WTC11 (cell line): ENCODE data around the gene SEBOX. TPM values are rescaled to one million over a fixed set of nuclear protein-coding genes. Genes with fewer than 3 reads are reported as not detected.

Experiments
- ARID4B ChIP-seq: sonication (generic); formaldehyde crosslinking; IDR thresholded peaks from 2 replicates; pipeline ENCODE4 v1.8.0; 2023; ENCODE audit warnings: missing genetic modification reagents, mild to moderate bottlenecking, borderline replicate concordance
- CREB1 ChIP-seq: sonication (generic); formaldehyde crosslinking; IDR thresholded peaks from 2 replicates; pipeline ENCODE4 v1.8.0; 2023; ENCODE audit warnings: mild to moderate bottlenecking, missing genetic modification reagents
- ELF4 ChIP-seq: sonication (generic); formaldehyde crosslinking; IDR thresholded peaks from 2 replicates; pipeline ENCODE4 v1.8.1; 2022; ENCODE audit warnings: low read depth, mild to moderate bottlenecking, moderate library complexity, missing genetic modification reagents
- ESRRA ChIP-seq: sonication (generic); formaldehyde crosslinking; IDR thresholded peaks from 2 replicates; pipeline ENCODE4 v1.8.1; 2022; ENCODE audit warnings: mild to moderate bottlenecking, missing genetic modification reagents, borderline replicate concordance
- ETV6 ChIP-seq: sonication (generic); formaldehyde crosslinking; IDR thresholded peaks from 2 replicates; pipeline ENCODE4 v1.8.1; 2022; ENCODE audit warnings: mild to moderate bottlenecking, missing genetic modification reagents
- GABPB1 ChIP-seq: sonication (generic); formaldehyde crosslinking; IDR thresholded peaks from 2 replicates; pipeline ENCODE4 v1.8.1; 2023; ENCODE audit warnings: mild to moderate bottlenecking, missing genetic modification reagents
- GRHL2 ChIP-seq: fragments of 250-450 bp; sonication (Bioruptor Pico); IDR thresholded peaks from 2 replicates; pipeline ENCODE4 v1.8.0; 2022; ENCODE audit warnings: mild to moderate bottlenecking, moderate library complexity; ENCODE audit not compliant: insufficient replicate concordance, severe bottlenecking
- IRF2 ChIP-seq: sonication (generic); formaldehyde crosslinking; IDR thresholded peaks from 2 replicates; pipeline ENCODE4 v1.8.0; 2022; ENCODE audit warnings: low read depth, missing genetic modification reagents, borderline replicate concordance
- JUN ChIP-seq: sonication (generic); formaldehyde crosslinking; IDR thresholded peaks from 2 replicates; pipeline ENCODE4 v1.8.0; 2023; ENCODE audit warnings: mild to moderate bottlenecking, missing genetic modification reagents
- NR2C2 ChIP-seq: sonication (generic); formaldehyde crosslinking; IDR thresholded peaks from 2 replicates; pipeline ENCODE4 v1.8.0; 2022; ENCODE audit warnings: mild to moderate bottlenecking, missing genetic modification reagents
- RELA ChIP-seq: sonication (generic); formaldehyde crosslinking; IDR thresholded peaks from 2 replicates; pipeline ENCODE4 v1.8.1; 2022; ENCODE audit warnings: missing genetic modification reagents, mild to moderate bottlenecking, borderline replicate concordance
- SP1 ChIP-seq: sonication (generic); formaldehyde crosslinking; conservative IDR thresholded peaks from 2 replicates; pipeline ENCODE4 v1.8.1; 2022; ENCODE audit warnings: missing genetic modification reagents
- TCF7 ChIP-seq: sonication (generic); formaldehyde crosslinking; IDR thresholded peaks from 2 replicates; pipeline ENCODE4 v1.8.0; 2022; ENCODE audit warnings: mild to moderate bottlenecking, low read depth, missing genetic modification reagents, moderate library complexity
- TEAD4 ChIP-seq: sonication (generic); formaldehyde crosslinking; IDR thresholded peaks from 2 replicates; pipeline ENCODE4 v1.8.0; 2022; ENCODE audit warnings: mild to moderate bottlenecking, missing genetic modification reagents
- ZNF671 ChIP-seq: fragments of 250-450 bp; sonication (Bioruptor Pico); IDR thresholded peaks from 2 replicates; pipeline ENCODE4 v1.8.0; 2021; ENCODE audit warnings: mild to moderate bottlenecking
- total RNA-seq: library from RNA; stranded (reverse); gene quantifications from 3 replicates; pipeline ENCODE4 v1.2.3, GENCODE V29; 2021
- TF ChIP-seq, protein P1 (sequence below): sonication (generic); formaldehyde crosslinking; IDR thresholded peaks from 2 replicates; pipeline ENCODE4 v1.8.1; 2022; ENCODE audit warnings: missing genetic modification reagents, borderline replicate concordance
- TF ChIP-seq, protein P2 (sequence below): sonication (generic); formaldehyde crosslinking; IDR thresholded peaks from 2 replicates; pipeline ENCODE4 v1.8.1; 2022; ENCODE audit warnings: low read depth, mild to moderate bottlenecking, moderate library complexity, missing genetic modification reagents, borderline replicate concordance
- TF ChIP-seq, protein P3 (sequence below): sonication (generic); formaldehyde crosslinking; IDR thresholded peaks from 2 replicates; pipeline ENCODE4 v1.8.1; 2023; ENCODE audit warnings: mild to moderate bottlenecking, moderate library complexity, missing genetic modification reagents

SEBOX gene
- total RNA-seq, 1 experiment from 2014 or later: not detected

GRCh38 chr17:28405632-28406472 is 40.9 kb upstream of the SEBOX start, which contains the start of gene SLC46A1 (continued):
- TF ChIP-seq ARID4B (CRISPR knock-in tag): no peak
- no peak for TF ChIP-seq ETV6 (CRISPR knock-in tag)
- TF ChIP-seq ZNF671 (CRISPR knock-in tag): no peak
- TF ChIP-seq TCF7 (CRISPR knock-in tag): 0 out of 2 replicates have a peak, but pooled peaks have one; percentile 77
- TF ChIP-seq, protein P1, sequence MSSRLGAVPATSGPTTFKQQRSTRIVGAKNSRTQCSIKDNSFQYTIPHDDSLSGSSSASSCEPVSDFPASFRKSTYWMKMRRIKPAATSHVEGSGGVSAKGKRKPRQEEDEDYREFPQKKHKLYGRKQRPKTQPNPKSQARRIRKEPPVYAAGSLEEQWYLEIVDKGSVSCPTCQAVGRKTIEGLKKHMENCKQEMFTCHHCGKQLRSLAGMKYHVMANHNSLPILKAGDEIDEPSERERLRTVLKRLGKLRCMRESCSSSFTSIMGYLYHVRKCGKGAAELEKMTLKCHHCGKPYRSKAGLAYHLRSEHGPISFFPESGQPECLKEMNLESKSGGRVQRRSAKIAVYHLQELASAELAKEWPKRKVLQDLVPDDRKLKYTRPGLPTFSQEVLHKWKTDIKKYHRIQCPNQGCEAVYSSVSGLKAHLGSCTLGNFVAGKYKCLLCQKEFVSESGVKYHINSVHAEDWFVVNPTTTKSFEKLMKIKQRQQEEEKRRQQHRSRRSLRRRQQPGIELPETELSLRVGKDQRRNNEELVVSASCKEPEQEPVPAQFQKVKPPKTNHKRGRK (CRISPR knock-in tag): no peak
- TF ChIP-seq GABPB1 (CRISPR knock-in tag): peak; percentile 34; the same call in 1 of the 2 replicates
- TF ChIP-seq SP1: peak; percentile 75
- peak; percentile 50; the same call in 1 of the 2 replicates for TF ChIP-seq ESRRA
- no peak for TF ChIP-seq IRF2 (CRISPR knock-in tag)
- TF ChIP-seq GRHL2: no peak
- TF ChIP-seq CREB1 (CRISPR knock-in tag): no peak
- TF ChIP-seq, protein P2, sequence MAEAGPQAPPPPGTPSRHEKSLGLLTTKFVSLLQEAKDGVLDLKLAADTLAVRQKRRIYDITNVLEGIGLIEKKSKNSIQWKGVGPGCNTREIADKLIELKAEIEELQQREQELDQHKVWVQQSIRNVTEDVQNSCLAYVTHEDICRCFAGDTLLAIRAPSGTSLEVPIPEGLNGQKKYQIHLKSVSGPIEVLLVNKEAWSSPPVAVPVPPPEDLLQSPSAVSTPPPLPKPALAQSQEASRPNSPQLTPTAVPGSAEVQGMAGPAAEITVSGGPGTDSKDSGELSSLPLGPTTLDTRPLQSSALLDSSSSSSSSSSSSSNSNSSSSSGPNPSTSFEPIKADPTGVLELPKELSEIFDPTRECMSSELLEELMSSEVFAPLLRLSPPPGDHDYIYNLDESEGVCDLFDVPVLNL (CRISPR knock-in tag): no peak; the same call in 1 of the 2 replicates
- peak; percentile 41; the same call in 1 of the 2 replicates for TF ChIP-seq RELA (CRISPR knock-in tag)
- no peak for TF ChIP-seq TEAD4 (CRISPR knock-in tag)
- TF ChIP-seq JUN (CRISPR knock-in tag): no peak
- peak; percentile 59; the same call in 1 of the 2 replicates for TF ChIP-seq ELF4 (CRISPR knock-in tag)
- TF ChIP-seq, protein P3, sequence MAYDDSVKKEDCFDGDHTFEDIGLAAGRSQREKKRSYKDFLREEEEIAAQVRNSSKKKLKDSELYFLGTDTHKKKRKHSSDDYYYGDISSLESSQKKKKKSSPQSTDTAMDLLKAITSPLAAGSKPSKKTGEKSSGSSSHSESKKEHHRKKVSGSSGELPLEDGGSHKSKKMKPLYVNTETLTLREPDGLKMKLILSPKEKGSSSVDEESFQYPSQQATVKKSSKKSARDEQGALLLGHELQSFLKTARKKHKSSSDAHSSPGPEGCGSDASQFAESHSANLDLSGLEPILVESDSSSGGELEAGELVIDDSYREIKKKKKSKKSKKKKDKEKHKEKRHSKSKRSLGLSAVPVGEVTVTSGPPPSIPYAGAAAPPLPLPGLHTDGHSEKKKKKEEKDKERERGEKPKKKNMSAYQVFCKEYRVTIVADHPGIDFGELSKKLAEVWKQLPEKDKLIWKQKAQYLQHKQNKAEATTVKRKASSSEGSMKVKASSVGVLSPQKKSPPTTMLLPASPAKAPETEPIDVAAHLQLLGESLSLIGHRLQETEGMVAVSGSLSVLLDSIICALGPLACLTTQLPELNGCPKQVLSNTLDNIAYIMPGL (CRISPR knock-in tag): peak; percentile 40; the same call in 1 of the 2 replicates
- no peak for TF ChIP-seq NR2C2 (CRISPR knock-in tag)
